Retinal pigment epithelial cell (primary cell): ENCODE results near the gene ZNF502.

ENCODE experiments used
- DNase-seq: peaks from one replicate; pipeline ENCODE4 v3.0.0-alpha.2; 2010; ENCODE audit warnings: low read depth
- H3K4me3 ChIP-seq: 2 replicates; pipeline ENCODE4 v1.5.1; 2011; ENCODE audit warnings: mild to moderate bottlenecking, low read length, control low read depth, moderate library complexity
- TF ChIP-seq, protein P1 (sequence below): conservative IDR thresholded peaks from 2 replicates; pipeline ENCODE4 v1.5.1; 2011; ENCODE audit warnings: low read depth, low read length, control low read depth, inconsistent platforms

The ZNF502 gene

DNA sequence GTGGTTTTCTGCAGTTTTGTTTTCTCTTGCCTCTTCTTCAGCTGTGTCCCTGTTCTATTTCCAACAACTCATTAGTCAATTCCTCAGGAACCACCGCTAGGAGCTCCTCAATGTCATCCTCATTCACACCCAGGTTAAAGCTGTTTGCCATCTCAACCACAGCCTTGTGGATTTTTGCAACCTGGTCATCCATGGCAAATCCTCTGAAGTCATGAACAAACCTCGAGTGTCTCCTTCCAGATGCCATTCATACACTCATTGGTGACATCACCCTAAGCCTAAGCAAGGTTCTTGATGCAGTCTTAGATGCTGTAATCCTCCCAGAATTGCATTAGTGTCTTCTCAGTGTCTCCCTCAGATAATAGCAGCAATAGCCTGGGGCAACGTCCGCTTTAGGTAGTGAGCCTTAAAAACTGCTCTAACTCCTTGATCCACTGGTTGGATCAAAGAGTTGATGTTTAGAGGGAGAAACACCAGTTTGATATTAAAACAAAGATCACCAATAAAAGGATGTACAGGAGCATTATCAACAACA is 31.5 kb upstream of the ZNF502 start:
- no peak overlapping the region for H3K4me3 ChIP-seq
- DNase-seq: no peak
- TF ChIP-seq, protein P1, sequence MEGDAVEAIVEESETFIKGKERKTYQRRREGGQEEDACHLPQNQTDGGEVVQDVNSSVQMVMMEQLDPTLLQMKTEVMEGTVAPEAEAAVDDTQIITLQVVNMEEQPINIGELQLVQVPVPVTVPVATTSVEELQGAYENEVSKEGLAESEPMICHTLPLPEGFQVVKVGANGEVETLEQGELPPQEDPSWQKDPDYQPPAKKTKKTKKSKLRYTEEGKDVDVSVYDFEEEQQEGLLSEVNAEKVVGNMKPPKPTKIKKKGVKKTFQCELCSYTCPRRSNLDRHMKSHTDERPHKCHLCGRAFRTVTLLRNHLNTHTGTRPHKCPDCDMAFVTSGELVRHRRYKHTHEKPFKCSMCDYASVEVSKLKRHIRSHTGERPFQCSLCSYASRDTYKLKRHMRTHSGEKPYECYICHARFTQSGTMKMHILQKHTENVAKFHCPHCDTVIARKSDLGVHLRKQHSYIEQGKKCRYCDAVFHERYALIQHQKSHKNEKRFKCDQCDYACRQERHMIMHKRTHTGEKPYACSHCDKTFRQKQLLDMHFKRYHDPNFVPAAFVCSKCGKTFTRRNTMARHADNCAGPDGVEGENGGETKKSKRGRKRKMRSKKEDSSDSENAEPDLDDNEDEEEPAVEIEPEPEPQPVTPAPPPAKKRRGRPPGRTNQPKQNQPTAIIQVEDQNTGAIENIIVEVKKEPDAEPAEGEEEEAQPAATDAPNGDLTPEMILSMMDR: no peak

DNA sequence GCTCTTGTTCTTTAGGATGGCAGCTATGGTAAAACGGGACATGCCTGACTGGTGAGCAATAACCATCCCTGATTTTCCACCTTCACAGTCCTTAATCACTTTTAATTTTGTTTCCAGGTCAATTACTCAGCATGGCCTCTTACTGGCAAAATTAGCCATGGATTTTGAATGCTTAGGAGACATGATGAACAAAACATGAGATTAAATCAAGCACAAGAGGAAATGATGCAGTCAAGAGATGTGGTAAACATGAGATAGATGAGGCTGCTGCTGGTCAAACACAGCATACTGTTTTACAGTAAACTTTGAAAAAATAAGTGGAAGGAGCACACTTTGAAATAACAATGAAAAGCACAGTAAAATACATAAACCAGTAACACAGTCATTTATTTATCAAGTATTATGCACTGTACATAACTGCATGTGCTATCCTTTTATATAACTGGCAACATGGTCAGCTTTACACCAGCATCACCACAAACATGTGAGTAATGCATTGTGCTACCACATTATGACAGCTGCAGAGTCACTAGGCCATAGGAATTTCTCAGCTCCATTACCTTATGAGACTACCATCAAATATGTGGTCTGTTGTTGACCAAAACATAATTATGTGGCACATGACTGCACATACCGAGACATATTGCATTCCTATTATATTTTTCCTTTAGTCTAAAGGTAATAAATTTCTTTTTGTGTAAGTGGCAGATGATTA is 30.1 kb upstream of the ZNF502 start:
- TF ChIP-seq, protein P1: no peak
- no peak for DNase-seq
- no peak overlapping the region for H3K4me3 ChIP-seq

DNA sequence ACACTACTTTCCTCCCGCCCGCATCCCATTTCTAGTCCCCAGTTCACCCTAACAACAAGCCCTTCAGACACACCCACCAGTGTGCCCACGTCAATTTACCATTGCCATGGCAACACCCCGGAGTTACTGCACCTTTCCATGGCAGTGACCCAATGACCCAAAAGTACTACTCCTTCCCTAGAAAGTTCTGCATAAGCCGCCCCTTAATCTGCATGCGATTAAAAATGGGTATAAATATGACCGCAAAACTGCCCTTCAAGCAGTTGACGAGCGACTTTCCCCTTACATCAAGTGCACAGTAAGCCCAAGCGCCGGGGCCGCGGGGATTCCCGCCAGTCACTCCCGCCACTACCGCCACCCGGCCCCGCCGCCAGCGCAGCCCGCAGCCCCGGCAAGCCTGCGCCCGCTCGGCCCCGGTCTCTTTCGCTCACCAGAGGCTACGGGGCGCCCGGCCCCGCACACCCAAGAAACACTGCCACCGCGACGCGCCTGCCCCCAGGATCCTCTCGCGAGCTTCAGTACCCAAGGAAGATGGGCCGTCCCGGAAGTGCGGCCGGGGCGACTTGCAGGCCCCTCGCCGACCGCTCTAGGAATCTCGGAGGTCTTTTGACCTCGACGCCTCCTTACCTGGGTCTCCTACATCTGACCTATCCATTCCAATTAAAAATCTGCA is 27.2 kb upstream of the ZNF502 start:
- peak; percentile 55 for DNase-seq
- TF ChIP-seq, protein P1: no peak
- H3K4me3 ChIP-seq: peak overlapping the region; percentile 58

DNA sequence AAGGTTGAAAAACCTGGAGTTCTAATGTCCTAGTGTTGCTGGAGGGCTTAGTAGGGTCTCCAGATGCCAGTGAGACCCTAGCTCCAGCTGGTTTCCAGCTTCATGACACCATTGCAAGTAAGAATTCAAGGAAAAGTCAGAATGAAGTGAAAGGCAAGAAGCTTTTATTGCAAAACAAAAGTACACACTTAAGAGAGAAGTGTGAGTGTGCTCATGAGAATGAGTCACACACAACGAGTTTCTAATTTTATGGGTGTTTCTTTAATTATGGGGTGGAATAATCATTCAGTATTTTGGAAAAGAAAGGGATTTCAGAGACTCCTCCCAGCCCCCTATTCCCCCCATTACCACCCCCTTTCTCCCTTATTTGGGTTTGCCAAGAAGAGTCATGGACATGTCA is 24.6 kb upstream of the ZNF502 start:
- DNase-seq: no peak
- H3K4me3 ChIP-seq: no peak overlapping the region
- TF ChIP-seq, protein P1: no peak

DNA sequence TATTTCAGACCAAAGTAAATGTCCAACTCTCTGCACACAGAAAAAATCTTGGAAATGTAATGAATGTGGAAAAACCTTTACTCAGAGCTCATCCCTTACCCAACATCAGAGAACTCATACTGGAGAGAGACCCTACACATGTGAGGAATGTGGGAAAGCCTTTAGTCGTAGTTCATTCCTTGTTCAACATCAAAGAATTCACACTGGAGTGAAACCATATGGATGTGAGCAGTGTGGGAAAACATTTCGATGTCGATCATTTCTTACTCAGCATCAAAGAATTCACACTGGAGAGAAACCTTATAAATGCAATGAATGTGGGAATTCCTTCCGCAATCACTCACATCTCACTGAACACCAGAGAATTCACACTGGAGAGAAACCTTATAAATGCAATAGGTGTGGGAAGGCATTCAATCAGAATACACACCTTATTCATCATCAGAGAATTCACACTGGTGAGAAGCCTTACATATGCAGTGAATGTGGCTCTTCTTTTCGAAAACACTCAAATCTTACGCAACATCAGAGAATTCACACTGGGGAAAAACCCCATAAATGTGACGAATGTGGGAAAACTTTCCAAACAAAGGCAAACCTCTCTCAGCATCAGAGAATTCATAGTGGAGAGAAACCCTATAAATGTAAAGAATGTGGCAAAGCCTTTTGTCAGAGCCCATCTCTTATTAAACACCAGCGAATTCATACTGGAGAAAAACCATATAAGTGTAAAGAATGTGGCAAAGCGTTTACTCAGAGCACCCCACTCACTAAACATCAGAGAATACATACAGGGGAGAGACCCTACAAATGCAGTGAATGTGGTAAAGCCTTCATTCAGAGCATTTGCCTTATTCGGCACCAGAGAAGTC is 9.0 kb downstream of the ZNF502 start:
- DNase-seq: no peak
- H3K4me3 ChIP-seq: no peak overlapping the region
- TF ChIP-seq, protein P1: no peak

DNA sequence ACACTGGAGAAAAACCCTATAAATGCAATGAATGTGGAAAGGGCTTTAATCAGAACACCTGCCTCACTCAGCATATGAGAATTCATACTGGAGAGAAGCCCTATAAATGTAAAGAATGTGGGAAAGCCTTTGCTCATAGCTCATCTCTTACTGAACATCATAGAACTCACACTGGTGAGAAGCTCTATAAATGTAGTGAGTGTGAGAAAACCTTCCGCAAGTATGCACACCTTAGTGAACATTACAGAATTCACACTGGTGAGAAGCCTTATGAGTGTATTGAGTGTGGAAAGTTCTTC is 9.6 kb downstream of the ZNF502 start:
- no peak for DNase-seq
- no peak overlapping the region for H3K4me3 ChIP-seq
- TF ChIP-seq, protein P1: no peak
